Nephron (organoid): ENCODE measurements around the gene NCF2.

Experiments
- H3K27ac Mint-ChIP-seq, 3 experiments: 2 replicates each; pipeline ENCODE4 v1.8.0; 2020; ENCODE audit warnings: mixed read lengths in 3 of 3, mild to moderate bottlenecking in 2 of 3, moderate library complexity in 1 of 3
- H3K27me3 Mint-ChIP-seq: 2 replicates; pipeline ENCODE4 v1.8.0; 2021; ENCODE audit warnings: low read depth, mild to moderate bottlenecking, moderate library complexity, mixed read lengths
- H3K36me3 Mint-ChIP-seq: 2 replicates; pipeline ENCODE4 v1.8.0; 2020; ENCODE audit warnings: low read depth, mixed read lengths
- H3K4me1 Mint-ChIP-seq: 2 replicates; pipeline ENCODE4 v1.8.0; 2020; ENCODE audit warnings: mixed read lengths
- H3K4me3 Mint-ChIP-seq, 3 experiments: 2 replicates each; pipeline ENCODE4 v1.8.0; 2020; ENCODE audit warnings: mild to moderate bottlenecking in 3 of 3, mixed read lengths in 3 of 3, moderate library complexity in 2 of 3
- H3K9me3 Mint-ChIP-seq: 2 replicates; pipeline ENCODE4 v1.8.0; 2020; ENCODE audit warnings: mixed read lengths
- CTCF ChIP-seq, 3 experiments: fragments of 200-600 bp; sonication (generic); IDR thresholded peaks; one replicate each; pipeline ENCODE4 v1.5.0; 2021; ENCODE audit warnings: antibody characterized with exemption in 3 of 3; ENCODE audit not compliant: unreplicated experiment in 3 of 3

NCF2 gene

GRCh38 chr1:183578856-183579255, 11.4 kb downstream of the NCF2 start:
- no peak for TF ChIP-seq CTCF (IDR thresholded peaks at IDR 0.05; ENCODE audit: unreplicated experiment in 3 of 3)
- Mint-ChIP-seq H3K27me3 (peaks cover 13% of the 10 kb centered on the region), H3K4me1 (peaks cover 8% of the 10 kb centered on the region), H3K9me3 (no peaks in the 10 kb centered on the region), H3K27ac (no peak overlapping the region), H3K4me3 (no peak overlapping the region), H3K36me3 (no peaks in the 10 kb centered on the region)

- H3K27me3 Mint-ChIP-seq: peaks cover 13% of the 10 kb centered on the region
- no peaks in the 10 kb centered on the region for H3K36me3 Mint-ChIP-seq
- H3K4me3 Mint-ChIP-seq: no peak overlapping the region
- no peak overlapping the region for H3K27ac Mint-ChIP-seq
- no peak for TF ChIP-seq CTCF (IDR thresholded peaks at IDR 0.05; ENCODE audit: unreplicated experiment in 3 of 3)
- peaks cover 8% of the 10 kb centered on the region for H3K4me1 Mint-ChIP-seq
- H3K9me3 Mint-ChIP-seq: no peaks in the 10 kb centered on the region
These were observed 12.3 kb downstream of the NCF2 start for GRCh38 chr1:183577897-183578465.

GRCh38 chr1:183576537-183576936, 13.7 kb downstream of the NCF2 start:
- Mint-ChIP-seq H3K27me3 (peaks cover 7% of the 10 kb centered on the region), H3K27ac (peak overlapping the region in 1 of 3 experiments; percentile 48), H3K36me3 (no peaks in the 10 kb centered on the region), H3K4me3 (no peak overlapping the region), H3K9me3 (no peaks in the 10 kb centered on the region), H3K4me1 (peaks cover 8% of the 10 kb centered on the region)
- no peak for TF ChIP-seq CTCF (IDR thresholded peaks at IDR 0.05; ENCODE audit: unreplicated experiment in 3 of 3)

- no peak for TF ChIP-seq CTCF (IDR thresholded peaks at IDR 0.05; ENCODE audit: unreplicated experiment in 3 of 3)
These were observed 14.7 kb downstream of the NCF2 start for GRCh38 chr1:183575606-183576005.

GRCh38 chr1:183572721-183573120, 17.5 kb downstream of the NCF2 start:
- no peaks in the 10 kb centered on the region for H3K36me3 Mint-ChIP-seq
- no peak overlapping the region for H3K4me3 Mint-ChIP-seq
- no peaks in the 10 kb centered on the region for H3K9me3 Mint-ChIP-seq
- peaks cover 9% of the 10 kb centered on the region for H3K27me3 Mint-ChIP-seq
- H3K4me1 Mint-ChIP-seq: peaks cover 10% of the 10 kb centered on the region
- no peak overlapping the region for H3K27ac Mint-ChIP-seq
- TF ChIP-seq CTCF (IDR thresholded peaks at IDR 0.05; ENCODE audit: unreplicated experiment in 3 of 3): no peak

More at GRCh38 chr1:183575606-183576005, 14.7 kb downstream of the NCF2 start:
- Mint-ChIP-seq H3K27ac (no peak overlapping the region), H3K27me3 (peaks cover 7% of the 10 kb centered on the region), H3K9me3 (no peaks in the 10 kb centered on the region), H3K4me3 (no peak overlapping the region), H3K4me1 (peaks cover 8% of the 10 kb centered on the region), H3K36me3 (no peaks in the 10 kb centered on the region)

- Mint-ChIP-seq H3K4me1 (peaks cover 10% of the 10 kb centered on the region), H3K27me3 (peaks cover 13% of the 10 kb centered on the region), H3K4me3 (no peak overlapping the region), H3K27ac (no peak overlapping the region), H3K9me3 (no peaks in the 10 kb centered on the region), H3K36me3 (no peaks in the 10 kb centered on the region)
- no peak for TF ChIP-seq CTCF (IDR thresholded peaks at IDR 0.05; ENCODE audit: unreplicated experiment in 3 of 3)
These were observed 18.5 kb downstream of the NCF2 start for GRCh38 chr1:183571678-183572268.
